Heart right ventricle (tissue), 16 donors: ENCODE measurements around the gene CORO2A. TPM values are rescaled to one million over a fixed set of nuclear protein-coding genes. Genes with fewer than 3 reads are reported as not detected.

Source experiments
- ATAC-seq, 8 donors: fragments of 200-7000 bp; cut with Tn5 transposase; one replicate each; pipeline ENCODE4 v1.9.1; 2020; ENCODE audit warnings: mild to moderate bottlenecking in 8 of 8, moderate library complexity in 8 of 8, moderate number of reproducible peaks in 1 of 8
- DNase-seq, 2 donors: peaks; one replicate each; pipeline ENCODE4 v3.0.0-alpha.2; 2020
- H3K27ac ChIP-seq, 10 donors: fragments of 200-600 bp; sonication (generic) in 2 of 10; one replicate each; pipeline versions ENCODE4 v1.5.0 to v1.8.0; 2020 to 2022; ENCODE audit warnings: mild to moderate bottlenecking in 3 of 10
- H3K27me3 ChIP-seq, 7 donors: fragments of 200-600 bp; one replicate each; pipeline ENCODE4 v1.8.0; 2021 to 2022; ENCODE audit warnings: mild to moderate bottlenecking in 2 of 7
- H3K36me3 ChIP-seq, 9 donors: fragments of 200-600 bp; sonication (generic) in 1 of 9; one replicate each; pipeline versions ENCODE4 v1.5.0 to v1.8.0; 2020 to 2022; ENCODE audit warnings: mild to moderate bottlenecking in 2 of 9
- H3K4me1 ChIP-seq, 9 donors: fragments of 200-600 bp; sonication (generic) in 1 of 9; one replicate each; pipeline versions ENCODE4 v1.5.0 to v1.8.0; 2020 to 2022; ENCODE audit warnings: mild to moderate bottlenecking in 4 of 9
- H3K4me3 ChIP-seq, 10 donors: fragments of 200-600 bp; sonication (generic) in 2 of 10; one replicate each; pipeline versions ENCODE4 v1.5.0 to v1.8.0; 2020 to 2022; ENCODE audit warnings: mild to moderate bottlenecking in 7 of 10, moderate library complexity in 2 of 10
- H3K9me3 ChIP-seq, 11 donors: fragments of 200-600 bp in 10 of 11; sonication (generic) in 2 of 11; one replicate each; pipeline versions ENCODE4 v1.5.0 to v1.8.0; 2013 to 2022; ENCODE audit warnings: mild to moderate bottlenecking in 2 of 11, control low read depth in 1 of 11, moderate library complexity in 1 of 11
- CTCF ChIP-seq, 9 donors: fragments of 200-600 bp; sonication (generic) in 2 of 9; IDR thresholded peaks; one replicate each; pipeline versions ENCODE4 v1.5.0 to v1.8.0; 2021 to 2022; ENCODE audit warnings: antibody characterized with exemption in 9 of 9, mild to moderate bottlenecking in 5 of 9, moderate library complexity in 1 of 9
- whole genome bisulfite sequencing, 2 donors: extraction: QIAGEN DNeasy Blood & Tissue Kit; methylation state at CpG; one replicate each; pipeline ENCODE4 v1.1.7; 2013; ENCODE audit warnings: inconsistent platforms in 1 of 2; 5-methylcytosine and 5-hydroxymethylcytosine counted together
- intact Hi-C, 10 donors: fragments of 100-400 bp; cut with DNase I; formaldehyde crosslinking; loops; one replicate each; pipeline versions ENCODE4 v1.11.1 to v1.14.2; 2022
- long read RNA-seq, 3 donors: library from polyadenylated mRNA; unstranded; transcript quantifications; one replicate each; pipeline ENCODE4 v2.0.0, GENCODE V29; 2020 to 2021
- polyA plus RNA-seq, 2 donors: library from polyadenylated mRNA; stranded (reverse); fragments of 200-250 nt; gene quantifications; one replicate each; pipeline ENCODE4 v1.2.3, GENCODE V29; 2013
- total RNA-seq, 10 donors: library from RNA; stranded (reverse); fragmentation: NEBNext Ultra II Directional in 3 of 10; extraction: Animal tissue kit (Norgen Biotek cat#: 25700) in 3 of 10; gene quantifications; one replicate each; pipeline versions ENCODE4 v1.2.1 to v1.2.4, GENCODE V29; 2021 to 2023
- donor health status: Arrhythmogenic right ventricular cardiomyopathy.
- donor health status: ischemic (EF 13 %, LVEDD 7.1; RV severe dilation, severe dysfunction).
- donor health status: healthy with polysubstance abuse.
- donor health status: DM: no; HTN: yes; CAD: no.
- donor health status: DM: no; HTN: no; CAD: no.
- donor health status: ischemic (EF 25% LVEDD 6.9; RV normal size, moderate dysfunction).
- donor health status: ischemic (EF 25% LVEDD 5.7; RV mildly dilated, moderate dysfunction).
- donor health status: healthy.
- donor health status: DM: yes; HTN: yes; CAD: no.
- donor health status: Ischemic cardiomyopathy.
- donor health status: ischemic (EF 35%, LVEDD 5.7; RV mildly dilated, moderate dysfunction).
- donor health status: nonischemic (EF 11% LVEDD 7.7; RV severe dilation, severe dysfunction).
- donor health status: DM: yes; HTN: yes; CAD: no.
- donor health status: PGD.
- donor health status: ischemic (EF 29% LVEDD 5.4; RV normal size, mild dysfunction).
- donor health status: nonischemic (EF 23%, LVEDD 6.1; RV moderate dilation, normal function).

Gene CORO2A
- total RNA-seq (under 1 TPM; 0.06 to 0.90 (median 0.22) TPM), polyA plus RNA-seq (under 1 TPM; 0.22 to 0.42 TPM)
- long read RNA-seq, donor 1, result 0 reads
- long read RNA-seq, donor 2, result 0 reads
- long read RNA-seq, donor 3, result 0 reads

GRCh38 chr9:98192503-98193335 is at the start of gene CORO2A:
CORO2A (minus strand) TSS chr9:98192637; CDS start chr9:98157660, 34,977 bp downstream.
- Histone ChIP-seq H3K4me3 (peak within 1 kb of the TSS; percentile 46 to 79 (median 70)), H3K9me3 (no peaks in the 10 kb centered on the region), H3K36me3 (peaks cover 0 to under 1% (median 0%) of the 10 kb centered on the region in 9 donors), H3K27me3 (peaks cover 0 to 9% (median 0%) of the 10 kb centered on the region in 7 donors), H3K27ac (peak within 1 kb of the TSS in 6 of 10 donors; percentile 20 to 72 (median 40)), H3K4me1 (peaks cover 0 to 19% (median 6%) of the 10 kb centered on the region in 9 donors)
- peak in 7 of 9 donors; percentile 6 to 47 (median 36) for TF ChIP-seq CTCF (IDR thresholded peaks at IDR 0.05)
- WGBS, 2 donors, result 1% methylated on average over 64 to 95 of the region's 95 CpGs
- intact Hi-C loops, result loop anchor here in 1 of 10 donors (10.0 kb wide), 1 partner anchor 118 kb away; no protein-coding TSS in a partner anchor
- ATAC-seq (peak; percentile 80 to 92 (median 90)), DNase-seq (peak; percentile 57 to 74)

- Histone ChIP-seq H3K9me3 (no peaks in the 10 kb centered on the region), H3K4me1 (peaks cover 0 to 42% (median 0%) of the 10 kb centered on the region in 9 donors), H3K36me3 (peaks cover 0 to 26% (median 0%) of the 10 kb centered on the region in 9 donors), H3K4me3 (no peak overlapping the region), H3K27ac (peak overlapping the region in 1 of 10 donors; percentile 72), H3K27me3 (no peaks in the 10 kb centered on the region)
- 86 to 87% methylated on average over 8 of the region's 8 CpGs for WGBS, 2 donors
- intact Hi-C loops, result no loop called here
- no peak for DNase-seq
- ATAC-seq, result no peak
- no peak for TF ChIP-seq CTCF (IDR thresholded peaks at IDR 0.05)
Measured at GRCh38 chr9:98241357-98242300, 49.2 kb upstream of the CORO2A start.

GRCh38 chr9:98240475-98240874 is 48.0 kb upstream of the CORO2A start:
- DNase-seq, result no peak
- ATAC-seq, result no peak
- no peaks in the 10 kb centered on the region for H3K27me3 ChIP-seq
- H3K4me1 ChIP-seq, result peaks cover 0 to 39% (median 0%) of the 10 kb centered on the region in 9 donors
- peak overlapping the region in 1 of 10 donors; percentile 72 for H3K27ac ChIP-seq
- H3K9me3 ChIP-seq, result no peaks in the 10 kb centered on the region
- intact Hi-C loops, result no loop called here
- H3K4me3 ChIP-seq, result no peak overlapping the region
- WGBS, 2 donors, result 91 to 94% methylated on average over 3 of the region's 3 CpGs
- H3K36me3 ChIP-seq, result peaks cover 0 to 32% (median 0%) of the 10 kb centered on the region in 9 donors
- TF ChIP-seq CTCF (IDR thresholded peaks at IDR 0.05), result no peak
